H1 (cell line): ENCODE data around the gene NUBPL.
"Not testable (repeated sequence)": the region's sequence is repeated elsewhere in the genome, so short reads cannot be mapped to it uniquely, and the experiment has no call there.

Experiments
- BRCA1 ChIP-seq: IDR thresholded peaks from 2 replicates; pipeline ENCODE4 v1.6.1; 2012; ENCODE audit warnings: low read depth, low read length, improper control_type of control experiment
- CEBPB ChIP-seq: IDR thresholded peaks from 2 replicates; pipeline ENCODE4 v1.6.1; 2012; ENCODE audit warnings: low read depth, low read length
- CHD1 ChIP-seq: IDR thresholded peaks from 2 replicates; pipeline ENCODE4 v1.6.1; 2012; ENCODE audit warnings: low read depth, low read length, improper control_type of control experiment
- EZH2 ChIP-seq: fragments of 200-600 bp; sonication (generic); IDR thresholded peaks from 2 replicates; pipeline ENCODE4 v1.7.1; 2012; ENCODE audit warnings: low read depth, mild to moderate bottlenecking, moderate library complexity, low read length, inconsistent platforms; ENCODE audit not compliant: severe bottlenecking
- HDAC6 ChIP-seq: IDR thresholded peaks from one replicate; pipeline ENCODE4 v1.7.1; 2012; ENCODE audit warnings: low read depth, mild to moderate bottlenecking, inconsistent platforms, low read length, moderate library complexity
- POLR2A ChIP-seq, 2 experiments: IDR thresholded peaks; 1 replicate in 1 of 2; 2 replicates in 1 of 2; pipeline ENCODE4 v1.6.1; 2011; ENCODE audit warnings: low read depth in 2 of 2, low read length in 2 of 2, mild to moderate bottlenecking in 2 of 2; ENCODE audit errors: control extremely low read depth in 1 of 2
- RFX5 ChIP-seq: IDR thresholded peaks from 2 replicates; pipeline ENCODE4 v1.6.1; 2011; ENCODE audit warnings: low read depth, low read length, improper control_type of control experiment, borderline replicate concordance
- SRF ChIP-seq: IDR thresholded peaks from 2 replicates; pipeline ENCODE4 v1.6.1; 2011; ENCODE audit warnings: mild to moderate bottlenecking, low read depth, low read length, moderate library complexity
- TEAD4 ChIP-seq: IDR thresholded peaks from 2 replicates; pipeline ENCODE4 v1.6.1; 2012; ENCODE audit warnings: low read depth, low read length, inconsistent platforms, mixed read lengths
- TF ChIP-seq, protein P1 (sequence below), 3 experiments: IDR thresholded peaks; 1 replicate in 2 of 3; 2 replicates in 1 of 3; pipeline versions ENCODE4 v1.5.1 to v1.6.1; 2011; ENCODE audit warnings: low read length in 3 of 3, mild to moderate bottlenecking in 3 of 3, inconsistent platforms in 2 of 3, low read depth in 1 of 3, moderate library complexity in 1 of 3; ENCODE audit not compliant: insufficient read depth in 1 of 3; ENCODE audit errors: control extremely low read depth in 1 of 3
- TF ChIP-seq, protein P2 (sequence below): IDR thresholded peaks from 2 replicates; pipeline ENCODE4 v1.6.1; 2012; ENCODE audit warnings: inconsistent platforms

DNA sequence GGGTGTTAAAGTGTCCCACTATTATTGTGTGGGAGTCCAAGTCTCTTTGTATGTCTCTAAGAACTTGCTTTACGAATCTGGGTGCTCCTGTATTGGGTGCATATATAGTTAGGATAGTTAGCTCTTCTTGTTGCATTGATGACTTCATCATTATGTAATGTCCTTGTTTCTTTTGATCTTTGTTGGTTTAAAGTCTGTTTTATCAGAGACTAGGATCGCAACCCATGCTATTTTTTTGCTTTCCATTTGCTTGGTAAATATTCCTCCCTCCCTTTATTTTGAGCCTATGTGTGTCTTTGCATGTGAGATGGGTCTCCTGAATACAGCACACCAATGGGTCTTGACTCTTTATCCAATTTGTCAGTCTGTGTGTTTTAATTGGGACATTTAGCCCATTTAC lies 57.7 kb downstream of the NUBPL start:
- not testable (repeated sequence) for TF ChIP-seq RFX5; CEBPB; EZH2; POLR2A (IDR thresholded peaks at IDR 0.05; ENCODE audit: control extremely low read depth in 1 of 2, low read depth in 2 of 2, low read length in 2 of 2); HDAC6; BRCA1; SRF; CHD1; TEAD4
- TF ChIP-seq, protein P1, sequence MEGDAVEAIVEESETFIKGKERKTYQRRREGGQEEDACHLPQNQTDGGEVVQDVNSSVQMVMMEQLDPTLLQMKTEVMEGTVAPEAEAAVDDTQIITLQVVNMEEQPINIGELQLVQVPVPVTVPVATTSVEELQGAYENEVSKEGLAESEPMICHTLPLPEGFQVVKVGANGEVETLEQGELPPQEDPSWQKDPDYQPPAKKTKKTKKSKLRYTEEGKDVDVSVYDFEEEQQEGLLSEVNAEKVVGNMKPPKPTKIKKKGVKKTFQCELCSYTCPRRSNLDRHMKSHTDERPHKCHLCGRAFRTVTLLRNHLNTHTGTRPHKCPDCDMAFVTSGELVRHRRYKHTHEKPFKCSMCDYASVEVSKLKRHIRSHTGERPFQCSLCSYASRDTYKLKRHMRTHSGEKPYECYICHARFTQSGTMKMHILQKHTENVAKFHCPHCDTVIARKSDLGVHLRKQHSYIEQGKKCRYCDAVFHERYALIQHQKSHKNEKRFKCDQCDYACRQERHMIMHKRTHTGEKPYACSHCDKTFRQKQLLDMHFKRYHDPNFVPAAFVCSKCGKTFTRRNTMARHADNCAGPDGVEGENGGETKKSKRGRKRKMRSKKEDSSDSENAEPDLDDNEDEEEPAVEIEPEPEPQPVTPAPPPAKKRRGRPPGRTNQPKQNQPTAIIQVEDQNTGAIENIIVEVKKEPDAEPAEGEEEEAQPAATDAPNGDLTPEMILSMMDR (IDR thresholded peaks at IDR 0.05; ENCODE audit: control extremely low read depth in 1 of 3, insufficient read depth in 1 of 3, low read depth in 1 of 3, low read length in 3 of 3): not testable (repeated sequence)
- TF ChIP-seq, protein P2, sequence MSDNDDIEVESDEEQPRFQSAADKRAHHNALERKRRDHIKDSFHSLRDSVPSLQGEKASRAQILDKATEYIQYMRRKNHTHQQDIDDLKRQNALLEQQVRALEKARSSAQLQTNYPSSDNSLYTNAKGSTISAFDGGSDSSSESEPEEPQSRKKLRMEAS: not testable (repeated sequence)
